SJCRH30 (cell line): ENCODE results near the gene TMOD3. TPM values are rescaled to one million over a fixed set of nuclear protein-coding genes. Genes with fewer than 3 reads are reported as not detected.

ENCODE experiments used
- DNase-seq, 2 experiments: peaks; one replicate each; pipeline ENCODE4 v3.0.0-alpha.2; 2015 to 2020
- H3K27ac ChIP-seq: fragments of 250-450 bp; sonication (Bioruptor Pico); 2 replicates; pipeline ENCODE4 v1.5.1; 2020; ENCODE audit warnings: mild to moderate bottlenecking, moderate library complexity
- H3K27me3 ChIP-seq: fragments of 250-450 bp; sonication (Bioruptor Pico); 2 replicates; pipeline ENCODE4 v1.5.1; 2020; ENCODE audit warnings: mild to moderate bottlenecking, moderate library complexity
- H3K36me3 ChIP-seq: fragments of 250-450 bp; sonication (Bioruptor Pico); 2 replicates; pipeline ENCODE4 v1.5.1; 2020; ENCODE audit warnings: mild to moderate bottlenecking, moderate library complexity
- H3K4me1 ChIP-seq: fragments of 250-450 bp; sonication (Bioruptor Pico); 2 replicates; pipeline ENCODE4 v1.5.1; 2020; ENCODE audit warnings: mild to moderate bottlenecking, moderate library complexity
- H3K4me3 ChIP-seq: fragments of 250-450 bp; sonication (Bioruptor Pico); 2 replicates; pipeline ENCODE4 v1.5.1; 2020; ENCODE audit warnings: mild to moderate bottlenecking, moderate library complexity
- H3K9me3 ChIP-seq: fragments of 250-450 bp; sonication (Bioruptor Pico); replicated peaks from 2 replicates; pipeline ENCODE4 v1.5.1; 2020; ENCODE audit warnings: mild to moderate bottlenecking, moderate library complexity
- total RNA-seq: library from RNA; depleted of rRNA; stranded (reverse); fragments of >200 nt; shearing (Covaris generic); gene quantifications from 2 replicates; pipeline ENCODE4 v1.2.3, GENCODE V29; 2014; rRNA removed

The TMOD3 gene
- total RNA-seq, 1 experiment from 2014 or later: 33.1 TPM

DNA sequence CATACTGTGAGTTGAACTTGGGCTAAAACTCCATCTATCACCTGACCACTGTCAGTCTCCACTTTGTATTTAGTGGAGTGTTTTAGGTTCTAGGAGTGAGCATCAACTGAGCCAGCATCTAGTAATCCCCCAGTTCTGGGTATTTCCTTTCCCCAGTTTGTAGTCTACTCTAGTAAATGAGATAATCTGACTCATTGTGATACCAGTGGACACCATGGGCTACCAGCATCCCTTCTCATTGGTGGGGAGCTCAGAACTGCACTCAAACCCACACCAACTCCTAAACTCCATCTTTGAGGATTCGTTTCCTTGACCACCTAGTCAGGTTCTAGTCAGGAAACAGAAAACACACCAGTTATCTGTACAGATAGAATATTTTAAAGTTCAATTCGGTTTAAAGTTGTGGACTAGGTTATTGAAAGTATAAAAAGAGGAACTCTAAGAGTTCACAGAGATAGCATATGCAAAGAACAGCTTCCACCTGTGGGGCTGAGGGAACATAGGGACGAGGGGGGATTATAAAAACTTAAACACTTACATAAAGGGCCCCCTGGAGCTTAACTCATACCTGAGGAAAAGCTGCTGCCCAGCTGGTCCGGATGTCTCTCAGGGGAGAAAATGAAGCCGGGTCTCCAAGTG, 106.1 kb downstream of the TMOD3 start:
- H3K36me3 ChIP-seq: peaks cover 36% of the 10 kb centered on the region
- no peaks in the 10 kb centered on the region for H3K27me3 ChIP-seq
- H3K4me1 ChIP-seq: no peaks in the 10 kb centered on the region
- DNase-seq: no peak
- H3K27ac ChIP-seq: no peak overlapping the region
- no peak overlapping the region for H3K4me3 ChIP-seq
- H3K9me3 ChIP-seq: no peaks in the 10 kb centered on the region

DNA sequence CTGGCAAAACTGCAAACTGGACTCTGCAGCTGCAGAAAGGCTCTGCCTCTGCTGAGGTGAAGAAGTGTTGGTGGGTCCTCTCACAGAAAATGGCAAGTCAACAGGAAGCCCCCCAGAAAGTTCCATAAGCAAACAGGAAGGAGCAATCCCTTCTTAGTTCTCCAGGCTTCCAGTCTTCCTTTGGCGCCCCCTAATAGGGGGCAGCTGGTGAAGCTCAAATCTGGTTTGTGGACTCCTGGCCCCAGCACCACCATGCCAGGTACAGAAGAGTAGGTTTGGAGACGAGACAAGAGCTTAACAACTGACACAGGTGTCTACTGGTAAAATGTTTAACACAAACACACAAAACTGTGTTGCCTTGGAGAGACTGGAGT, 106.6 kb downstream of the TMOD3 start:
- no peak for DNase-seq
- H3K4me3 ChIP-seq: no peak overlapping the region
- H3K4me1 ChIP-seq: no peaks in the 10 kb centered on the region
- no peaks in the 10 kb centered on the region for H3K9me3 ChIP-seq
- H3K36me3 ChIP-seq: peaks cover 40% of the 10 kb centered on the region
- H3K27me3 ChIP-seq: no peaks in the 10 kb centered on the region
- H3K27ac ChIP-seq: no peak overlapping the region

GRCh38 chr15:51938286-51938685, 108.8 kb downstream of the TMOD3 start:
- Histone ChIP-seq H3K27ac (no peak overlapping the region), H3K4me3 (no peak overlapping the region), H3K36me3 (peaks cover 57% of the 10 kb centered on the region), H3K4me1 (no peaks in the 10 kb centered on the region), H3K9me3 (no peaks in the 10 kb centered on the region), H3K27me3 (no peaks in the 10 kb centered on the region)
- DNase-seq: no peak

GRCh38 chr15:51939216-51939615, 109.8 kb downstream of the TMOD3 start:
- Histone ChIP-seq H3K36me3 (peaks cover 62% of the 10 kb centered on the region), H3K9me3 (no peaks in the 10 kb centered on the region), H3K4me3 (no peak overlapping the region), H3K27ac (no peak overlapping the region), H3K4me1 (no peaks in the 10 kb centered on the region), H3K27me3 (no peaks in the 10 kb centered on the region)
- no peak for DNase-seq

- no peak for DNase-seq
- H3K4me3 ChIP-seq: no peak overlapping the region
- no peaks in the 10 kb centered on the region for H3K9me3 ChIP-seq
- H3K36me3 ChIP-seq: peaks cover 90% of the 10 kb centered on the region
- no peak overlapping the region for H3K27ac ChIP-seq
- no peaks in the 10 kb centered on the region for H3K4me1 ChIP-seq
- no peaks in the 10 kb centered on the region for H3K27me3 ChIP-seq
Measured at GRCh38 chr15:51947124-51947523, 117.7 kb downstream of the TMOD3 start.

GRCh38 chr15:51952805-51953204, 123.4 kb downstream of the TMOD3 start:
- Histone ChIP-seq H3K27ac (no peak overlapping the region), H3K36me3 (peaks cover 81% of the 10 kb centered on the region), H3K4me3 (no peak overlapping the region), H3K27me3 (no peaks in the 10 kb centered on the region), H3K9me3 (no peaks in the 10 kb centered on the region), H3K4me1 (no peaks in the 10 kb centered on the region)
- no peak for DNase-seq

DNA sequence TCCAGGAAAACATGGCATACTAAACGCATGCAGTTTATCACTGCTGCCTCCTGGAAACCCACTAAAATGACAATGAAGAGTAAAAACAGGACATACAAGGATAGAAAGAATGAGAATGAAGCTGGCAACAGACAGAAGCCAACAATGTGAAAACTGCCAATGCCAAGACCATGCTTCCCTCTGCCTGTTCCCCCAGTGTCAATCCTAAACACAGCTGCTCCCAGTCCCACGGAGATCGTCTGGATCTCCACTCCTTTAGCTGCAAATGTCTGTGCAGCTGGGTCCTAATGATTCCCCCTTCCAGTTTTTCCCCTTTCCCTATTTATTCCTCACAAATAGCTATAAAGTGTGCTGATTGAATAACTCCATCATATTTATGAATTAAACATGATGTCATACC, 126.1 kb downstream of the TMOD3 start:
- H3K27me3 ChIP-seq: no peaks in the 10 kb centered on the region
- no peak overlapping the region for H3K27ac ChIP-seq
- peaks cover 77% of the 10 kb centered on the region for H3K36me3 ChIP-seq
- no peak overlapping the region for H3K4me3 ChIP-seq
- H3K4me1 ChIP-seq: no peaks in the 10 kb centered on the region
- no peak for DNase-seq
- H3K9me3 ChIP-seq: no peaks in the 10 kb centered on the region

Other genes with a start within 250 kb of the TMOD3 start
- gene DMXL2, start 206.9 kb upstream of the TMOD3 start, total RNA-seq: 16.7 and 22.4 TPM in 2 replicates
- not detected in 2 replicates for gene SCG3, start 148.2 kb upstream of the TMOD3 start, total RNA-seq
- 2.0 and 2.9 TPM in 2 replicates for gene LYSMD2, start 92.0 kb upstream of the TMOD3 start, total RNA-seq
- 3.1 and 3.2 TPM in 2 replicates for gene TMOD2, start 78.1 kb upstream of the TMOD3 start, total RNA-seq
- 61.7 and 65.3 TPM in 2 replicates for gene LEO1, start 142.1 kb downstream of the TMOD3 start, total RNA-seq
- 71.2 and 84.2 TPM in 2 replicates for gene MAPK6, start 189.6 kb downstream of the TMOD3 start, total RNA-seq